WTC11 (cell line): Measurements from ENCODE around the gene IL17RC. TPM values are rescaled to one million over a fixed set of nuclear protein-coding genes. Genes with fewer than 3 reads are reported as not detected.

Source experiments
- ARID4B ChIP-seq: sonication (generic); formaldehyde crosslinking; IDR thresholded peaks from 2 replicates; pipeline ENCODE4 v1.8.0; 2023; ENCODE audit warnings: missing genetic modification reagents, mild to moderate bottlenecking, borderline replicate concordance
- ATF1 ChIP-seq: sonication (generic); formaldehyde crosslinking; IDR thresholded peaks from 2 replicates; pipeline ENCODE4 v1.8.1; 2023; ENCODE audit warnings: mild to moderate bottlenecking, moderate library complexity, missing genetic modification reagents
- EMX1 ChIP-seq: fragments of 250-450 bp; sonication (Bioruptor Pico); IDR thresholded peaks from 2 replicates; pipeline ENCODE4 v1.8.0; 2021; ENCODE audit warnings: mild to moderate bottlenecking
- IRF1 ChIP-seq: sonication (generic); formaldehyde crosslinking; IDR thresholded peaks from 2 replicates; pipeline ENCODE4 v1.8.0; 2023; ENCODE audit warnings: missing genetic modification reagents
- MAX ChIP-seq: sonication (generic); formaldehyde crosslinking; IDR thresholded peaks from 2 replicates; pipeline ENCODE4 v1.8.0; 2022; ENCODE audit warnings: mild to moderate bottlenecking, missing genetic modification reagents
- MYBL2 ChIP-seq: sonication (generic); formaldehyde crosslinking; IDR thresholded peaks from 2 replicates; pipeline ENCODE4 v1.8.1; 2023; ENCODE audit warnings: mild to moderate bottlenecking, moderate library complexity, missing genetic modification reagents
- NFE2L1 ChIP-seq: sonication (generic); formaldehyde crosslinking; IDR thresholded peaks from 2 replicates; pipeline ENCODE4 v1.8.1; 2023; ENCODE audit warnings: missing genetic modification reagents
- NFYB ChIP-seq: sonication (generic); formaldehyde crosslinking; conservative IDR thresholded peaks from 2 replicates; pipeline ENCODE4 v1.8.0; 2022; ENCODE audit warnings: low read depth, missing genetic modification reagents
- NR2C2 ChIP-seq: sonication (generic); formaldehyde crosslinking; IDR thresholded peaks from 2 replicates; pipeline ENCODE4 v1.8.0; 2022; ENCODE audit warnings: mild to moderate bottlenecking, missing genetic modification reagents
- PRDM15 ChIP-seq: sonication (generic); formaldehyde crosslinking; IDR thresholded peaks from 2 replicates; pipeline ENCODE4 v1.8.0; 2022; ENCODE audit warnings: missing genetic modification reagents
- PRRX2 ChIP-seq: fragments of 250-450 bp; sonication (Bioruptor Pico); IDR thresholded peaks from 2 replicates; pipeline ENCODE4 v1.8.0; 2021; ENCODE audit warnings: mild to moderate bottlenecking
- SMAD3 ChIP-seq: sonication (generic); formaldehyde crosslinking; IDR thresholded peaks from 2 replicates; pipeline ENCODE4 v1.8.0; 2022; ENCODE audit warnings: missing genetic modification reagents, mild to moderate bottlenecking, borderline replicate concordance
- SMAD4 ChIP-seq: sonication (generic); formaldehyde crosslinking; IDR thresholded peaks from 2 replicates; pipeline ENCODE4 v1.8.0; 2022; ENCODE audit warnings: mild to moderate bottlenecking, missing genetic modification reagents
- SOX15 ChIP-seq: fragments of 250-450 bp; sonication (Bioruptor Pico); IDR thresholded peaks from 2 replicates; pipeline ENCODE4 v1.9.0; 2021; ENCODE audit warnings: mild to moderate bottlenecking
- TEAD4 ChIP-seq: sonication (generic); formaldehyde crosslinking; IDR thresholded peaks from 2 replicates; pipeline ENCODE4 v1.8.0; 2022; ENCODE audit warnings: mild to moderate bottlenecking, missing genetic modification reagents
- TP53 ChIP-seq: sonication (generic); formaldehyde crosslinking; IDR thresholded peaks from 2 replicates; pipeline ENCODE4 v1.8.1; 2023; ENCODE audit warnings: mild to moderate bottlenecking, missing genetic modification reagents
- ZNF138 ChIP-seq: sonication (generic); formaldehyde crosslinking; conservative IDR thresholded peaks from 2 replicates; pipeline ENCODE4 v1.8.1; 2022; ENCODE audit warnings: mild to moderate bottlenecking, moderate library complexity, missing genetic modification reagents
- ZNF232 ChIP-seq: sonication (generic); formaldehyde crosslinking; IDR thresholded peaks from 2 replicates; pipeline ENCODE4 v1.8.0; 2022; ENCODE audit warnings: mild to moderate bottlenecking, missing genetic modification reagents
- ZNF512 ChIP-seq: sonication (generic); formaldehyde crosslinking; IDR thresholded peaks from 2 replicates; pipeline ENCODE4 v1.8.1; 2022; ENCODE audit warnings: missing genetic modification reagents, borderline replicate concordance
- total RNA-seq: library from RNA; stranded (reverse); gene quantifications from 3 replicates; pipeline ENCODE4 v1.2.3, GENCODE V29; 2021
- TF ChIP-seq, protein P1 (sequence below): sonication (generic); formaldehyde crosslinking; conservative IDR thresholded peaks from 2 replicates; pipeline ENCODE4 v1.8.1; 2022; ENCODE audit warnings: mild to moderate bottlenecking, missing genetic modification reagents
- TF ChIP-seq, protein P2 (sequence below): sonication (generic); formaldehyde crosslinking; IDR thresholded peaks from 2 replicates; pipeline ENCODE4 v1.8.1; 2023; ENCODE audit warnings: mild to moderate bottlenecking, missing genetic modification reagents
- TF ChIP-seq, protein P3 (sequence below): sonication (generic); formaldehyde crosslinking; IDR thresholded peaks from 2 replicates; pipeline ENCODE4 v1.8.1; 2022; ENCODE audit warnings: low read depth, missing genetic modification reagents, borderline replicate concordance
- TF ChIP-seq, protein P4 (sequence below): sonication (generic); formaldehyde crosslinking; IDR thresholded peaks from 2 replicates; pipeline ENCODE4 v1.8.1; 2023; ENCODE audit warnings: mild to moderate bottlenecking, moderate library complexity, missing genetic modification reagents

The IL17RC gene
- total RNA-seq, 1 experiment from 2014 or later: 10.1 TPM

DNA sequence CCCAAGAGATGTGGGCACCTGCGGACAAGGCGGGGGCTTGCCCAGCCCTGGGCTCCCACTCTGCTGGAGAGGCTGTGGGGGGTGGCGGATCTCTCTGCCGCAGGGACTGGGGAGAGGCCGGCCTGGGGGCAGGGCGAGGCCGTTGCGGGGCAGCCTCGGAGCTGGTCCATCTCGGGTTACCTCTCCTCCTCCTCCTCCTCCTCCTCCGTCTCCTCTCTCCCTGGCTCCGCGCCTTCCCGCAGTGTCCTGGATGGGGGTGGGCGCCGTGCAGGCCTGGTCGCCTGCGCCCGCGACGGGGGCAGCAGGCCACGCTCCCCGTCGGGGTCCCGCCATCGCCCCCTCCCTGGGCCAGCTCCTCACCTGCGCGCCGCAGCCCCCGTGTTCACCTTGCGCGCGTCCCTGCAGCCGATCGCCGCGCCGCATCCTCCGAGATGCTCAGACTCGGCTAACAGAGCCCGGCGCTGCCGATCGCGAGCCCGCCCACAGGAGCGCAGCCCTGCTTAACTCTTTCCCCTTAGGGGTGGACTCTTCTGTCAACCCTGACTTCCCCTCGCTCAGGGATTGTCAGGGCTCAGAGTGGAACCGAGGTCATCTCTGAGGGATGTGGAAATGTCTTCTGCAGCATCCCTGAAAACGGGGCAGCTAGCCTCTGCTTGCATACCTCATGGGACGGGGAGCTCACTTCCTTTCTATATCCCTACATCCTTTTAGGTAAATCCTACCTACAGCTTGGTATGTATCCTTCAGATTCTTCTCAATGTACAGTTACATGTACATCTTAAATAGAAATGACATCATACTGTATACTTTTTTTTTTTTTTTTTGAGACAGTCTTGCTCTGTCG is 35.3 kb downstream of the IL17RC start, which contains the start of gene PRRT3 (continued):
- no peak; the same call in 1 of the 2 replicates for TF ChIP-seq MAX (CRISPR knock-in tag)
- TF ChIP-seq, protein P1, sequence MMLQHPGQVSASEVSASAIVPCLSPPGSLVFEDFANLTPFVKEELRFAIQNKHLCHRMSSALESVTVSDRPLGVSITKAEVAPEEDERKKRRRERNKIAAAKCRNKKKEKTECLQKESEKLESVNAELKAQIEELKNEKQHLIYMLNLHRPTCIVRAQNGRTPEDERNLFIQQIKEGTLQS (CRISPR knock-in tag): no peak
- no peak for TF ChIP-seq ZNF512 (CRISPR knock-in tag)
- no peak for TF ChIP-seq NR2C2 (CRISPR knock-in tag)
- TF ChIP-seq, protein P2, sequence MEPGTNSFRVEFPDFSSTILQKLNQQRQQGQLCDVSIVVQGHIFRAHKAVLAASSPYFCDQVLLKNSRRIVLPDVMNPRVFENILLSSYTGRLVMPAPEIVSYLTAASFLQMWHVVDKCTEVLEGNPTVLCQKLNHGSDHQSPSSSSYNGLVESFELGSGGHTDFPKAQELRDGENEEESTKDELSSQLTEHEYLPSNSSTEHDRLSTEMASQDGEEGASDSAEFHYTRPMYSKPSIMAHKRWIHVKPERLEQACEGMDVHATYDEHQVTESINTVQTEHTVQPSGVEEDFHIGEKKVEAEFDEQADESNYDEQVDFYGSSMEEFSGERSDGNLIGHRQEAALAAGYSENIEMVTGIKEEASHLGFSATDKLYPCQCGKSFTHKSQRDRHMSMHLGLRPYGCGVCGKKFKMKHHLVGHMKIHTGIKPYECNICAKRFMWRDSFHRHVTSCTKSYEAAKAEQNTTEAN: peak; percentile 82
- peak; percentile 66; the same call in 1 of the 2 replicates for TF ChIP-seq NFE2L1 (CRISPR knock-in tag)
- no peak for TF ChIP-seq EMX1
- TF ChIP-seq NFYB (CRISPR knock-in tag): 0 out of 2 replicates have a peak, but pooled peaks have one; percentile 16
- TF ChIP-seq PRDM15: no peak
- TF ChIP-seq PRRX2 (CRISPR knock-in tag): no peak
- TF ChIP-seq ZNF232 (CRISPR knock-in tag): no peak
- peak; percentile 75; the same call in 1 of the 2 replicates for TF ChIP-seq ARID4B (CRISPR knock-in tag)
- peak; percentile 65; the same call in 1 of the 2 replicates for TF ChIP-seq SMAD4 (CRISPR knock-in tag)
- TF ChIP-seq, protein P3, sequence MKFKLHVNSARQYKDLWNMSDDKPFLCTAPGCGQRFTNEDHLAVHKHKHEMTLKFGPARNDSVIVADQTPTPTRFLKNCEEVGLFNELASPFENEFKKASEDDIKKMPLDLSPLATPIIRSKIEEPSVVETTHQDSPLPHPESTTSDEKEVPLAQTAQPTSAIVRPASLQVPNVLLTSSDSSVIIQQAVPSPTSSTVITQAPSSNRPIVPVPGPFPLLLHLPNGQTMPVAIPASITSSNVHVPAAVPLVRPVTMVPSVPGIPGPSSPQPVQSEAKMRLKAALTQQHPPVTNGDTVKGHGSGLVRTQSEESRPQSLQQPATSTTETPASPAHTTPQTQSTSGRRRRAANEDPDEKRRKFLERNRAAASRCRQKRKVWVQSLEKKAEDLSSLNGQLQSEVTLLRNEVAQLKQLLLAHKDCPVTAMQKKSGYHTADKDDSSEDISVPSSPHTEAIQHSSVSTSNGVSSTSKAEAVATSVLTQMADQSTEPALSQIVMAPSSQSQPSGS (CRISPR knock-in tag): no peak
- no peak for TF ChIP-seq IRF1 (CRISPR knock-in tag)
- TF ChIP-seq TEAD4 (CRISPR knock-in tag): peak; percentile 53; the same call in 1 of the 2 replicates
- TF ChIP-seq ATF1 (CRISPR knock-in tag): no peak
- TF ChIP-seq TP53 (CRISPR knock-in tag): no peak
- no peak for TF ChIP-seq SMAD3 (CRISPR knock-in tag)
- TF ChIP-seq ZNF138: no peak
- peak; percentile 78; the same call in 1 of the 2 replicates for TF ChIP-seq MYBL2 (CRISPR knock-in tag)
- TF ChIP-seq, protein P4, sequence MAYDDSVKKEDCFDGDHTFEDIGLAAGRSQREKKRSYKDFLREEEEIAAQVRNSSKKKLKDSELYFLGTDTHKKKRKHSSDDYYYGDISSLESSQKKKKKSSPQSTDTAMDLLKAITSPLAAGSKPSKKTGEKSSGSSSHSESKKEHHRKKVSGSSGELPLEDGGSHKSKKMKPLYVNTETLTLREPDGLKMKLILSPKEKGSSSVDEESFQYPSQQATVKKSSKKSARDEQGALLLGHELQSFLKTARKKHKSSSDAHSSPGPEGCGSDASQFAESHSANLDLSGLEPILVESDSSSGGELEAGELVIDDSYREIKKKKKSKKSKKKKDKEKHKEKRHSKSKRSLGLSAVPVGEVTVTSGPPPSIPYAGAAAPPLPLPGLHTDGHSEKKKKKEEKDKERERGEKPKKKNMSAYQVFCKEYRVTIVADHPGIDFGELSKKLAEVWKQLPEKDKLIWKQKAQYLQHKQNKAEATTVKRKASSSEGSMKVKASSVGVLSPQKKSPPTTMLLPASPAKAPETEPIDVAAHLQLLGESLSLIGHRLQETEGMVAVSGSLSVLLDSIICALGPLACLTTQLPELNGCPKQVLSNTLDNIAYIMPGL (CRISPR knock-in tag): peak; percentile 55; the same call in 1 of the 2 replicates
- TF ChIP-seq SOX15 (CRISPR knock-in tag): no peak
